ENCODE measurements around the gene IFFO2. TPM values are rescaled to one million over a fixed set of nuclear protein-coding genes. Genes with fewer than 3 reads are reported as not detected.

The IFFO2 gene
- total and polyA plus RNA-seq, 2 donors, result 4.3 to 14.2 TPM

- DNase-seq (ENCODE audit: extremely low spot score), result no peak
- WGBS, result 88% methylated on average over 4 of the region's 4 CpGs
- Histone ChIP-seq H3K4me3 (ENCODE audit: low read depth, low read length) (no peak overlapping the region), H3K4me1 (ENCODE audit: insufficient read depth) (no peaks in the 10 kb centered on the region), H3K36me3 (ENCODE audit: insufficient read depth) (no peaks in the 10 kb centered on the region), H3K27ac (ENCODE audit: low read depth) (no peak overlapping the region)
Observed at GRCh38 chr1:18942340-18942739, 14.1 kb downstream of the IFFO2 start.

DNA sequence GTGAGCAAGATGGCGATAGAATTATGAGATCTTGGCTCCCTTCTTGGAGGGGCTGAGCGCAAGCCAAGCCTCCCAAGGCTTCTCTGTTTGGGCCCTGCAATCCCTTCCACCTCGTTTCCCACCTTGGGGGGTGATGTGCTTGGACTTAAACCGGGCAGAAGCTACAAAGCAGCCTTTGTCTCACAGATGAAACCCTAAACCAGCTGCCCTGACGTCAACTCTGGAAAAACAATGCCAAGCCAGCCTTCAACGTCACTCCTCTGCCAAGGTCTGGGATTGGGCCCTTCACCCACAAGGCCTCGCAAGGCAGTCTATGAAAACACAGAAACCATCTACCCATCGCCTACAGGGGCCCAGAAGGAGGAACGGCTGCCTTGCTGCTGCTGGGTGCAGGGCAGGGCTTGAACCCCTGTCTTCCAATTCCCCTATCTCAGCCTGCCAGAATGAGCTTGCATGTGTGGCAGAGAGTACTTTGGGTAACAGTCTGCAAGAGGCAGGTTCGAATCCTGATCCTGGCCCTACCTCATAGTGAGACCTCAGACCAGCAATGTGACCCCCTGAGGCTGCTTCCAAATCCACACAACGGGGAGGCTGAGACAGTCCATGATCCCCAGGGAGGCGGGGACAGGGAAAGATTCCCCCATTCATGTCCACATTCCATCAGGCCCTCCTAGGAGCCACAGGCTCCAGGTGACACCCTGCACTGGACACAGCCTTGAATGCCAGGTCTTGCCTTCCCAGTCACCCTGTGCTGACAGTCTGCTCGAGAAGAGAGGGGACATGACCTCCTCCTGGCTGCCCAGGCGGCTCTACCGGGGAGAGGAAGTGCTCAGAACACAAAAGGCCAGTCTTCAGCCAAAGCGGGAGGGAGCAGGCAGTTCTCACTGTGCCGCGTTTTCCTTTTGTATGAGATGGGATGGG is 15.0 kb downstream of the IFFO2 start:
- Histone ChIP-seq H3K4me3 (ENCODE audit: low read depth, low read length) (no peak overlapping the region), H3K36me3 (ENCODE audit: insufficient read depth) (no peaks in the 10 kb centered on the region), H3K4me1 (ENCODE audit: insufficient read depth) (no peaks in the 10 kb centered on the region), H3K27ac (ENCODE audit: low read depth) (no peak overlapping the region)
- WGBS, result 63% methylated on average over 18 of the region's 18 CpGs
- DNase-seq (ENCODE audit: extremely low spot score), result no peak

DNA sequence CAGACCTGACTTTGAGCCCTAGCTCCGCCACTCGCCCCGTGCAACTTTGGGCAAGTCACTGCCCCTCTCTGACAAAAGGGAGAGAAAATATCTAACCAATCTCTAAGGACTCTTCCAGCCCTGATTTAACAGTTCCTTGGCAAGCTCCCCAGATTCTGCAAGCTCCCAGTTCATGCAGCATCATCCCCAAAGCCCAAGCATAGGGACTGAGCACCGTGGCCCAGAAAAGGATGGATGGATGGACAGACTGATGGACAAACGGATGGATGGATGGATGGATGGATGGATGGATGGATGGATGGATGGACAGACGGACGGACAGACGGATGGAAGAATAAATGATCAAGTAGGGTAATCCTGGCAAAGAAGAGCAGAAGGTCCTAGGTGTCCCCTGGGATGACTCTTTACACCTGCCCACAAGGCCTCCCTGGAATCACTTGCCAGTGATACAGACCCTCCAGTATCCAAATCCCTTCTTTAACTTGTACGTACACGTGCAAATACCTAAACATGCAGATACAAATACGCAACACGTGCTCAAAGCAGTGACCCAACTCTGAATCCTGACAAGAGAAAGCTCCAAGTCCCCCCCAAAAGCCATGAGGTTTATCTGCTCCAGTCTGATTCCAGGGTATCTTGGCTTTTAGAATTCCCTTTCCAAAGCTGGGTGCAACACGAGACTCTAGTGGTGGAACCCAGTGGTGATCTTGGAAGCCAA is 16.0 kb downstream of the IFFO2 start:
- H3K36me3 ChIP-seq (ENCODE audit: insufficient read depth), result no peaks in the 10 kb centered on the region
- H3K4me1 ChIP-seq (ENCODE audit: insufficient read depth), result no peaks in the 10 kb centered on the region
- no peak overlapping the region for H3K4me3 ChIP-seq (ENCODE audit: low read depth, low read length)
- DNase-seq (ENCODE audit: extremely low spot score), result no peak
- no peak overlapping the region for H3K27ac ChIP-seq (ENCODE audit: low read depth)
- 74% methylated on average over 13 of the region's 13 CpGs for WGBS

DNA sequence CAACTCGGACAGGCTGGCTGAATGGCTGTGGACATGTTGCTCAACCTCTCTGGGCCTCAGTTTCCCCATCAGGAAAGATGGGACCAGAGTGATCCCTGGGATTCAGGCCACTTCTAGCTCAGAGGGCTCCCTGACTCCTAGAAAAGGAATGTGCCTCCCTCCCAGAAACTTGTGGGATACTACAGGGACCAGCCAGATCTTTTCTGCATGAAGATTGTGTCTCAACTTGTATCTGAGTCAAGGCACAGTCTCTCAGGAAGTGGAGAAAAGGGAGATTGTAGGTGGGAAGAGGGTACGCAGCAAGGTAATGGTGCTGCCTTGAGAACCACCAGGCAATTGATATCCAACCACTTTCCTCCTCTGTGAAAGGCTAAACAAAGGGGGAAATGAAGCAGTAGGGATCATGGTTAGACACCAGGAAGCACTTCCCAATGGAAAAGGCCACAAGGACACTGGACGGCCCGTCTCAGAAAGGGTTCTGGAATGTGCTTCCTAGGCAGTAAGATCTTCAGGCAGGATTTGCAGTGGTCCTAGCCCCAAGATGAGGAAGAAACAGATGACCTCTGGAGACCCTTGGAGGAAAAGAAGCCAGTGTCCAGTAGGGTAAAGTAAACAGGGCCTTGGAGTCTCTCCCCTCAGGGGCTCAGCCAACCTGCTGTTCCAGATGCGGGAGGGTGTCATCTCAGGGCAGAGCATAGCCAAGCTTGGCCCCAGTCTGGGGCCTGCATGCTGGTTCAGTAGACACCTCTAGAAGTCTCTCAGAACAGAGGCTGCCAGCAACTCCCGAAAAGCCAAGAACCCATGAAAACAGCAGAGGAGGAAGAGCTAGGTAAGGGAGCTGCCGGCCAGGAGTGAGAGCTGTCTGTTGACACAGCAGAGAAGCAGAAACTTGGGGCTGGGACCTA is 16.8 kb downstream of the IFFO2 start:
- no peak for DNase-seq (ENCODE audit: extremely low spot score)
- Histone ChIP-seq H3K4me1 (ENCODE audit: insufficient read depth) (no peaks in the 10 kb centered on the region), H3K4me3 (ENCODE audit: low read depth, low read length) (no peak overlapping the region), H3K36me3 (ENCODE audit: insufficient read depth) (no peaks in the 10 kb centered on the region), H3K27ac (ENCODE audit: low read depth) (no peak overlapping the region)
- 69% methylated on average over 7 of the region's 7 CpGs for WGBS

DNA sequence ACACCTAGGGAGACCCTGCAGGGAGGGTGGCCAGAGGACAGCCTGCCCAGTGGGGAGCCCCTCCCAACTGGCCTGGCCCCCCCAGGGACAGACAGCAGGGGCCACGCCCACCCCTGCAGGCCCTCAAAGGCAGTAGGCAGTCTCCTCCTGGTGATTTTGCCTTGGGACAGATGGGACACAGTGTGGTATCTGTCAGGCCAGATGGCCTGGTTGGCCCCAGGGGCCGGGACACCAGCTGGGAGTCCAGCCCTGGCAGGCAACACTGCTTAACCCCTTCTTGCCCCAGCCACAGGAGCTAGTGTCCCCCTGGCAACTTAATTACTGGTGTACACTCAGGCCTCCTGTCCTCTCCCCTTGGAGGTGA is 17.8 kb downstream of the IFFO2 start:
- Histone ChIP-seq H3K27ac (ENCODE audit: low read depth) (no peak overlapping the region), H3K36me3 (ENCODE audit: insufficient read depth) (no peaks in the 10 kb centered on the region), H3K4me3 (ENCODE audit: low read depth, low read length) (no peak overlapping the region), H3K4me1 (ENCODE audit: insufficient read depth) (no peaks in the 10 kb centered on the region)
- 58% methylated on average over 2 of the region's 2 CpGs for WGBS
- DNase-seq (ENCODE audit: extremely low spot score), result no peak

GRCh38 chr1:18938008-18938706 is 18.3 kb downstream of the IFFO2 start:
- H3K4me3 ChIP-seq (ENCODE audit: low read depth, low read length), result no peak overlapping the region
- no peak for DNase-seq (ENCODE audit: extremely low spot score)
- no peaks in the 10 kb centered on the region for H3K4me1 ChIP-seq (ENCODE audit: insufficient read depth)
- no peaks in the 10 kb centered on the region for H3K36me3 ChIP-seq (ENCODE audit: insufficient read depth)
- H3K27ac ChIP-seq (ENCODE audit: low read depth), result no peak overlapping the region
- WGBS, result 83% methylated on average over 14 of the region's 14 CpGs

DNA sequence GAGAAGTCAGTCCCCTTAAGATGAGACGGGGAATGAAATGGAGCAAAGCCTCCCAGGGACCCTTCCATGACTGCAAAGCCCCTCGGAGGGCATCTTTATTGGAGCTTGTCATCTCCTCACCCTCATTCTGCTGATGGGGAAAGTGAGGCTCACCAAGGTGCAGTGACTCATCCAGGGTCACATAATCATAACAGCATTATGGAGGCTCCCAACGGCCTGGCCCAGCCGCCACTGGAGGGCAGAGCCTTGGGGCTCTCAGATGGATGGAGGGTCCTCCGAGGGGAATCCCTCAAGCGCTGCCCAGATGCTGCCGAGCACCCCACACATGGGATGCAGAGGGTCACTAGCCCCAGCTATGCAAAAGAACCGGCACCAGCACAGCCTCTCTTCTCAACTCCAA is 18.9 kb downstream of the IFFO2 start:
- no peaks in the 10 kb centered on the region for H3K36me3 ChIP-seq (ENCODE audit: insufficient read depth)
- no peaks in the 10 kb centered on the region for H3K4me1 ChIP-seq (ENCODE audit: insufficient read depth)

DNA sequence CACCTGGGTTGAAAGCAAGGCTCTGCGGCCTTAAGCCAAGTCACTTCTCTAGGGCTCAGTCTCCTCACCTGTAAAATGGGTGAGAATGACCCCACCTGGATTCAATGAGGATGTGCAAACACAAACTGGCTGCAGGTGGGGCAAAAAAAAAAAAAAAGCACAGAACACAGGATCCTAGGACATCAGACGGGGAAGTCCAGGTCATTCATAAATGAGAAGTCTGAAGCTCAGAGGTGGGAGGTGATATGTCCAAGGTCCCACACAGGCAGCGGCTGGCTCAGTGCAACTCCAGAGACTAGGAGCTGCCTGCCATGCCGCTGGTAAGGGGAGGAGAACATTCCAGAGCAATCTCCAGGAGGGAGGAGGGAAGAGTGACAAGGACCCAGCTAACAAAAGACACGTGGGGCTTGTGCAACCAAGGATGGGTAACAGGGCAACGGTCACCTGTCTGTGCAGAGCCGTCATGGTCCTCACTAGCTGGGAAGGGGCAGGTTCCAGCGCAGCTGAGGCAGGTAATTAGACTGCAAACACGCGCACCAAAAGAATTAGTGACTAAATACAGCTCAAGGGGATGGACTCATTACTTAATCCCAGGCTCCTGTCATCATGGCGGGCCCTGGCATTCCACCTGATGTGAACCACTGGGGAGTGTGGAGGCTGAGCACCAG is 19.5 kb downstream of the IFFO2 start:
- H3K4me3 ChIP-seq (ENCODE audit: low read depth, low read length), result no peak overlapping the region
- H3K27ac ChIP-seq (ENCODE audit: low read depth), result no peak overlapping the region
- no peaks in the 10 kb centered on the region for H3K36me3 ChIP-seq (ENCODE audit: insufficient read depth)
- no peaks in the 10 kb centered on the region for H3K4me1 ChIP-seq (ENCODE audit: insufficient read depth)
- WGBS, result 80% methylated on average over 11 of the region's 11 CpGs
- DNase-seq (ENCODE audit: extremely low spot score), result no peak

More for the DNA sequence above, 18.9 kb downstream of the IFFO2 start:
- no peak for DNase-seq (ENCODE audit: extremely low spot score)
- H3K27ac ChIP-seq (ENCODE audit: low read depth), result no peak overlapping the region
- WGBS, result 86% methylated on average over 8 of the region's 8 CpGs
- H3K4me3 ChIP-seq (ENCODE audit: low read depth, low read length), result no peak overlapping the region

DNA sequence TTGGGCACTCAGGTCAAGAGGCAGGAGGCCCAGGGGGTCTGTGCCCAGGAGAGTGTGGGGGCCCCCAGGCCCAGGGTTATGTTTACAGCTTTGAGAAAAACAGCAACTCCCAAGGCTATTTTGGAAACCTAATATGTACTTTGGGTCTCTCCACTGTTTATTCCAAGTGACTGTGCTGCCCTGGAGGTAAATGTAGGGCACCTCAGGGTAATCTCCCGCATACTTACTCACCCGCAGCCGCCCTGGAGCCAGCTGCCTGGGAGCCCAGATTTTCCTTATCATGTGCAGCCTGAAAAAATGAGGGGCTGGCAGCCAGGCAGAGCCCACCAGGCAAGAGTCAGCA is 20.0 kb downstream of the IFFO2 start:
- Histone ChIP-seq H3K4me3 (ENCODE audit: low read depth, low read length) (no peak overlapping the region), H3K27ac (ENCODE audit: low read depth) (no peak overlapping the region), H3K36me3 (ENCODE audit: insufficient read depth) (no peaks in the 10 kb centered on the region), H3K4me1 (ENCODE audit: insufficient read depth) (no peaks in the 10 kb centered on the region)
- 84% methylated on average over 3 of the region's 3 CpGs for WGBS
- DNase-seq (ENCODE audit: extremely low spot score), result no peak

DNA sequence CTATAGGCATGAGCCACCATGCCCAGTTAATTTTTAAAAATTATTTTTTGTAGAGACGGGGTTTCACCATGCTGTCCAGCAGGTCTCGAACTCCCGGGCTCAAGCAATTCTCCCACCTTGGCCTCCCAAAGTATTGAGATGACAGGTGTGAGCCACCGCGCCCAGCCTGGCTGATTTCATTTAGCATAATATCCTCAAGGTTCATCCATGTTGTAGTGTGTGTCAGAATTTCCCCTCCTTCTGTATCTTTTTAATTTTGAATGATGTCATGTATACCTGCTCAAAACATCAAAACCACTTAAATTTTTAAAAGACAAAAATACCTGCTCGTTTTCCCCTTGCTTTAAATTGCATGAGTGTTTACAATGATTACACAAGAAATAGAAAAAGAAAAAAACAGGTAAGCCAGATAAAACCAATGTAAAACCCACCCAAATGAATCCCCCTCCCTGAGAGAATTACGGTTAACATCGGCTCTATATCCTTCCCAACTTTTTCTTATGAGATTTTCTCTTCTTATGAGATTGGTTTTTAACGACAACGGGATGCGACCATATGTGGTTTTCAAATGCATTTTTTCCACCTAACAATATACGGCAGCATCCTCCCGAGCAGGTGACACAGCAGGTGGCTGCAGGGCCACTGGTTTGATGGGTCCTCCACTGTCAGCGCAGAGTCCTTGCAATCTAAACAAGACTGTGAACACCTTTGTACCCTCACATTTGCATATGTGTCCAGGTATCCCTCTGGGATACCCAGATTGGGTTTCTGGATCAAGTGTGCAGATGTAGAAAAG is 22.1 kb downstream of the IFFO2 start:
- 83% methylated on average over 14 of the region's 14 CpGs for WGBS
- H3K4me1 ChIP-seq (ENCODE audit: insufficient read depth), result no peaks in the 10 kb centered on the region

GRCh38 chr1:18932879-18933278 is 23.6 kb downstream of the IFFO2 start:
- Histone ChIP-seq H3K4me1 (ENCODE audit: insufficient read depth) (no peaks in the 10 kb centered on the region), H3K27ac (ENCODE audit: low read depth) (no peak overlapping the region), H3K36me3 (ENCODE audit: insufficient read depth) (no peaks in the 10 kb centered on the region), H3K4me3 (ENCODE audit: low read depth, low read length) (no peak overlapping the region)
- 68% methylated on average over 7 of the region's 7 CpGs for WGBS
- DNase-seq (ENCODE audit: extremely low spot score), result no peak

More for the DNA sequence above, 22.1 kb downstream of the IFFO2 start:
- H3K4me3 ChIP-seq (ENCODE audit: low read depth, low read length), result no peak overlapping the region
- no peaks in the 10 kb centered on the region for H3K36me3 ChIP-seq (ENCODE audit: insufficient read depth)
- DNase-seq (ENCODE audit: extremely low spot score), result no peak
- no peak overlapping the region for H3K27ac ChIP-seq (ENCODE audit: low read depth)

- Histone ChIP-seq H3K36me3 (ENCODE audit: insufficient read depth) (no peaks in the 10 kb centered on the region), H3K27ac (ENCODE audit: low read depth) (no peak overlapping the region), H3K4me3 (ENCODE audit: low read depth, low read length) (no peak overlapping the region), H3K4me1 (ENCODE audit: insufficient read depth) (no peaks in the 10 kb centered on the region)
- 64% methylated on average over 5 of the region's 5 CpGs for WGBS
- no peak for DNase-seq (ENCODE audit: extremely low spot score)
Observed at GRCh38 chr1:18932387-18932786, 24.1 kb downstream of the IFFO2 start.
